SW480 (cell line): ENCODE results near the gene SERPINA6.
"Not testable (repeated sequence)": the region's sequence is repeated elsewhere in the genome, so short reads cannot be mapped to it uniquely, and the experiment has no call there.

Experiments
- DNase-seq: peaks from one replicate; pipeline ENCODE4 v3.0.0-alpha.2; 2016; ENCODE audit warnings: low spot score

SERPINA6 gene

DNA sequence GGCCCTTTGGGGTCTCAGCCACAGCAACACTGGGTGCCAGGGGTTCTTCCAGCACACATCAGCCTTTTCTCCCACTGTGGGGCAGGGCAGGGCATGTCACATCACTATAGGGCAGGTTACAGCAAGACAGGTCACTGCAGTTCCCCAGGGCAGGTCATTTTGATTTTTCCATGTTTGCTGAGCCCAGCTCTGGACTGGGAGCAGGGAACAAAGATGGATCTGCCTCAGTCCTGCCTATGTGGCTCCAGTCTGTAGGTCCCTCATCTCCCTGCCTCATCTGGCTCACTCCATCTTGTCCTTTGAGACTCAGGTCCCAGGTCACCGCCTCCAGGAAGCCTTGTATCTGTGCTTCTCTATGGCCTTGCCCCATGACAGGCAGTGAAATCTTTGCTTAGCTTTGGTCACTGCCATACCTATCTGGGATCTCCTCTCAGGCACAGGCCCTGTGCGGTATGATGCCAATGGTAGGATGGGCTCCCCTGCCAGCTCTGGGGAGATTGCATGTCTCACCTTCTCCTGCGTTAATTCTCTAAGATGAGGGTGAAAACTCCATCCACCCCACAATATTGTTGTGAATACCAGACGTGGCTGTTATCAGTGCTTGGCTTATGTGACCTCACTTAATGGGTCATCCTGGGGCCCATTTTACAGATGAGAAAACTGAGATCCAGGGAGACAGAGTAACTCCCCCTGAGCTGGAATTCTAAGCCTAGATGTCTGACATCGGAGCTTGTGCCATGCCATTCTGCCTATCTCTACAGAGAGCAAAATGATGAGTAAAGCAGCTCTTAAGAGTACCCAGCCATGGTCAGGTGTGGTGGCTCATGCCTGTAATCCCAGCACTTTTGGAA is 1.5 kb downstream of the SERPINA6 start:
- no peak for DNase-seq

DNA sequence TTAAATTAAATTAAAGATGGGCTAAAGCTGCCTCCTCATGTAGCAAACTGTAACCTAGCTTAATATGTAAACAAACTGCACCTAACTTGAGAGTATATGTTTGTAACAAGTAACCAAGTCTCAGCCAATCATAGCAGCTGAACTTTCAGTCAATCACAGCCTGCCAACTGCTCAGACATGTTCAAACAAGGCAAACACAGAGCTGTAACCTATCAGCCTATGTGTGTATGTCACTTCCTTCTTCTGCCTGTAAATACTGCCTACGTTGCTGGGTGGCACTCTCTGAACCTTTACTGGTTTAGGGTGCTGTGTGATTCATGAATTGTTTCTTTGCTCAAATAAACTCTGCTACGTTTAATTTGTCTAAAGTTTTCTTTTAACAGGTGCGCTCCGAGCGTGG is 2.9 kb downstream of the SERPINA6 start:
- peak; percentile 53 for DNase-seq

DNA sequence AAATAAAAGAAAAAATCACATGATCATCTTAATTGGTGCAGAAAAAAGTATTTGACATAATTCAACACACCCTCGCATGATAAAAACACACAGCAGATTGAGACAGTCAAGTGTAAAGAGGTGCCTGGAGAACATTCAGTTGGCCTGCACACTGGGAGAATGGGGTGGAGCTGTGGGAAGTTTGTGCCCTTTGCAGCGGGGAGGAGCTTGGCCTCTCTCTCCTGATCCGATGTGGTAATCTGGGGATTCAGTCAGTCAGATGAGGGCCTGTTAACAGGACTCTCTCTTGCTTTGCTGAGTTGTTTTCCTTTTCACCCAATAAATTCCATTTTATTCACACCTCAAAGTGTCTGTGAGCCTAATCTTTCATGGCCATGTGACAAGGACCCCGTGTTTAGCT is 5.9 kb downstream of the SERPINA6 start:
- no peak for DNase-seq

DNA sequence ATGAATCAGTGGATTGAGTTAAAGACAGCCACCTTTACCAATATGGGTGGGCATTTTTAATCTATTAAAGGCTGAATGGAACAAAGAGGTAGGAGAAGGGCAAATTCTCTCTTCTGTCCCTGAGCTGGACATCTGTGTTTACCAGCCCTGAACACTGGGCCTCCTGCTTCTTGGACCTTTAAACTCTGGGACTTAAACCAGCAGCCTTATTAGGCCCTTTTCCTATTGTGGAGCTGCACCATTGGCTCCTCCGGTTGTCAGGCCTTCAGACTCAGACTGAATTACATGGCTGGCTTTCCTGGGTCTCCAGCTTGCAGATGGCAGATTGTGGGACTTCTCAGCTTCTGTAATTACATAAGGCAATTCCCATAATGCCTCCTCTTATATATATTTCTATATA is 6.4 kb downstream of the SERPINA6 start:
- DNase-seq, result no peak

DNA sequence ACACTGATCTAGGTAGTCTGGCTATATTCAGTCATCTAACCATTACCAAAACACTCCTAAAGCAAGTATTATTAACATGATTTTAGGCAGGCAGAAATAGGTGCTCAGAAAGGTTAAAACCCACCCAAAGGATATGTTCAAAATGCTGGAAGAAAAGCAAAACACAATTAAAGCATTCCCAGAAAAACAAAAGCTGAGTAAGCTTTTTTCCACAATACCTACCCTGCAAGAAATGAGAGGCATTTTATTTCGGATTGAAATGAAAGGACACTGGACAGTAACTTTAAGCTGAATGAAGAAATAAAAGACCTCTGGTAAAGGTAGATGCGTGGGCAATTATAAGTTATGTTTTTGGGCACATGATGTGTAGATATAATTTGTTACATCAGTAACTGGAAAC is 8.2 kb downstream of the SERPINA6 start:
- DNase-seq, result no peak

DNA sequence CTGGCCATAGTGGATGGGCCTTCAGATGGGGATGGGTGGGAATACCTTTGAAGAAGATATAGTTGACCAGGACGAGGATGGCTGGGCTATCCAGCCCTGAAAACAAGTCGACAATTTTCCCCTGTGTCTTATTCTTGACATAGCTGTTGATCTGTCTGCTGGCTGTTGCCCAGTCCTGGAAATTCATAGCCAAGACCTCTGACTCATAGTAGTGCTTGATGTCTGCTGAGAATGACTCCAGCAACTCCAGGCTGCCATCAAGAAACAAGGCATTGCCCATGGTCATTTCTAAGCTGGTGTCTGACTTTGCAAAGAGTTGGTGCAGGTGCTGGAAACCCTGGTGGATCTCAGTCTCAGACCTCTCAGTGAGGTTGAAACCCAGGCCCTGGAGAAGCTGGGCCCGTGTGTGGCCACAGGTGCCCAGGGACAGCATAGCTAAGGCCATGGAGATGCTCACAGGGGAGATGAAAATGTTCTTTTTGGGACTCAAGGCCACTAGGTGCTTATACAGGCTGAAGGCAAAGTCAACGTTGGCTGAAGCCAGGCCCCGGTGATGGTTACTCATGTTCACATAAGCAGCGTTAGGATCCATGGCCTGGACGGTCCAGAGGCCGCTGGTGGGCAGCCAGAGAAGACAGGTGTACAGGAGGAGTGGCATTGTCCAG is 9.0 kb downstream of the SERPINA6 start:
- no peak for DNase-seq

DNA sequence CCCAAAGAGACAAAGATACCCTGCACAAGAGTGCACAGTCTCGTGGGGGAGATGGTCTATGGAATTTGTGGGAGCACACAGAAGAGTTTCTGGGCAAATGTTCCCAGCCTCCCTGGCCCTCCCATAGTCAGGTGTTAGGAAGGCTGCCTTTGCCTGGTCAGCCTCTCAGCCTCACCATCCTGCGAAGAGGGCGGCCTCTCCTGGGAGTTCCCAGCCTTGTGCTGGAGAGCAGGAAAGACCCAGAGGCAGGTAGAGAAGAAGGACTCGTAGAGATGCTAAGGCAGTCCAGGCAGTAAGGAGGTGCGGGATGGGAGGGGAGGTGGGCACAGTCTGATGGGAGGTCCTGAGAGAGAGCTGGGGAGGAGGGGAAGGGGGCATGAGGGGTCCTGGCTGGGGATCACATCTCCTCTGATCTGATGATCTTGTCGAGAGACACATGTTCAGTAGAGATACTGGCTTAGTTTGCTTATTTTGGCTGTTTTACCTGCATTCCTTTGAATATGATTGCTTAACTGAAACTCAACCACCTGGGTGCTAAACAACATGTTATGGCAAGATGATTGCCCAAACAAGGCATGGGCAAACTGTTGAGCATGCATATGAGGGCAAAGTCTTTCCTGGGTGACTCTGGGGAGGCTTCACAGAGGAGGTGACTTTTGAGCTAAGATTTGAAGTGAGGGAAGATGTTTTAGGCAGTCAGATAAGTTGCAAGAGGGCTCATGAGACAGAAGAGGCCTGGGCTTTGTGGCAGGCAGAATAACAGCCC is 10.5 kb downstream of the SERPINA6 start:
- no peak for DNase-seq

DNA sequence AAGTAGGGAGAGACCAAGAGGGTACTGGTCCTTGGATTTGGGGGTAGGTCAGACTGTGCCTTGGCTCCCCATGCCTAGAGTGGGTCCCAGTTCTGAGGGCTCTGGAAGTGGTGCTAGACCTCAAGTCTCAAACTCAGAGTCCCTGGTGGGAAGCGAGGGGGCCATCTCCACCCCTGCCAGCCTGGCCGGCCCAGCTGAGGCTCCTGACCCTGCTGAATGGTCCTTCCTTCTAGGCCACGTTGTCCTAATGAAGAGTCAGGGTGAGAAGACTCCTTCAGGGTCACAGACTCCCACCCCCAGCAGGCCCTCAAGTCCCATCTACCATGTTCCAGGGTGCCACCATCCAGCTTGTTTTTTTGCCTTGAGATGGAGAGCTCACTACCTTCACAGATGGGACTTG is 12.9 kb downstream of the SERPINA6 start:
- DNase-seq, result no peak

DNA sequence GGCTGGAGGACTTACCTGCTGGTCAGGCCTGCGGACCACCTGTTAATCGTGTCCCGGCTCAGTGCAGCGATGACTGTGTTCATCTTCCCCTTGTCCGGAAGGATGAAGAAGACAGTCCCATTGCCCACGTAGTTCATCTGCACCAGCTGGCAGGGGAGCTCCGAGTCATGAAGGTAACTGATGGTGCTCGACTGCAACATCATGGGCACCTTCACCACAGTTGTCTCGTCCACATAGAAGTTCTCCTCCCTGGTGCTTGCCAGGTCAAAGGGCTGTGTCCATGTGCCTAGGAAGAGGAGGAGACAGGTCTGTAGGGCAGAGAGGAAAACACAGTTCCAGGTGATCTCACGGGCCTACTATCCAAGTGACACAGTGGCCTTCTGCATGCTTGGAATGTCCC is 13.4 kb downstream of the SERPINA6 start:
- DNase-seq, result no peak

DNA sequence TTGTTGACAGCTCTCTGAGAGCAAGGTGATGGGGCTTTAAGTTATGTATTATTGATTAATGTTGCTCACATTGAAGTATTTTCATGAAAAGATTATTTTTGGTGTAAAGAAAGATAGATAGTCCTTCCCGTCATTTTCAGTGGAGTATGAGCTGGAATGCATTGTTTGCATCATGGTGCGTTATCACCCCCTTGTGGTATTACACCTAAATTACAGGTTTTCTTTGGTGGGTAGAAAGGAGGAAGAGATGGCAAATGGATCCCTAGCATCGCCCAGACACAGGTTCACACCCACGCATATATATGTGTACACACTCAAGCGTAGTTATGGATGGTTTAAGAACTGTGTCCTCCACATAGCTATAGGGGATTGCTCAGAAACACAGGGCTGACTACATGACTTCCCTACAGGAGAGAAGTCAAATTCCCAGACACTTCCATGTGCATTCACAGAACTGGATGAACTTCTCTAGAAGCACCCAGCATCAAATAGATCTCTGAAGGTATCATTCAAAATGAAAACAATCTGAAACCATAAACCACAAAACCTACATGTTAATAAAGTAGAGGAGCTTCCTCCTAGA is 15.6 kb downstream of the SERPINA6 start:
- DNase-seq, result peak; percentile 13

DNA sequence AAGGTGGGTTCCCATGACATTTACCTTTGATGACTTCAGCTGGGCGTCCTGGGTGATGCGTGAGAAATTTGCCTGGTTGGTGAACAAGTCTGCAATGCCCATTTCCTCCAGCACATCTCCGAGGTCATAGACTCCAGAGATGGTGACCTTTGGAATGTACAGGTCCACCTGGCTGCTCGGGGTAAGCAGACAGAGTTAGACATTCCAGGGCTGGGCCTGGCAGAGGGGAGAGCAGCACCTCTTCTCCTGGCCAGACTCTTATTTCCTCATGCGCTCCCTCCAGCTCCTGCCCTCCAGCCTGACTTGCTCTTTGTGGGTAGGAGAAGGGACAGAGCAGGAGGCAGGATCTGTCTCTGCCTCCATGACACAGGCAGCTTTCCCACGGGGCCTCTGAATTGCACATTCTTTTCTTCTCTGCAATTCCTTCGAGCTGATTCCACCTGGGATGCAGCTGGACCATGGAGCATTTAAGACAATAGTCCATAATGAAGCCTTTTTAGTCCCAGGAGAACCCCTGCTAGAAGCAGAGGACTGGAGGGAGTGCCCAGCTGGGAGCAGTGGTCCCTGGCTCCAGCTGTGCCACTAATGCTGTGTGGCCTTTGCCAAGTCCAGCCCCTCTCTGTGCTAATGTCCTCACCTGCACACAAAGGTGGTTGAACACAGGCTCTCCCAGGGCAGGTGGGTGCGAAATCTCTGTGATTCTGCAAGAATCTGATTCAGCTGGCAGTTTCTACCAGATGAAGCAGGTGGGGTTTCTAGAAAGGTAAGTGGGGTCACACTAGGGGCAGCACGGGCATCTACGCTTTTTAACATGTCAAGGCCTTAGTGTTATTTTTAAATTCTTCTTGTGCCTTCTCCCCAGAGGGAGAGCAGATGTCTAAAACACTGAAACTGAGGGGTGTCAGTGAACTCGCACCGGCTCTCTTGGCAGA is 16.8 kb downstream of the SERPINA6 start:
- DNase-seq, result no peak

DNA sequence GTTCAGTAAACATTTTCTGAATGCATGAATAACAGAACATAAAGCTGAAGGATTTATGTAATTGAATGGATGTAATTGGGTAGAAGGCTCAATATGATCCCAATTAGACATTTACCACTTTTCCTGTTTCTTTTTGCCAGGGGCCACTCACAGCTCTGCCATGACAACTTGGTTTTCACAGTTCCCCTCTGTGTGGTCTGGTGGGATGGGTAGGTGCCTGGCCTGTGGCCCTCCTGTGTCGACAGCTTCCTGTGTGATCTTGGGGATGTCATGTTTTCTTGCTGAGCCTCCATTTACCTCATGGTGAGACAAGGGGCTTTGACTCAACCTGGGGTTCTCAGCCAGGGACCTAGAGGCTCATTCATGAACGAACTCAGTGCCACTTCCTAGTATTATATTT is 17.5 kb downstream of the SERPINA6 start:
- no peak for DNase-seq

DNA sequence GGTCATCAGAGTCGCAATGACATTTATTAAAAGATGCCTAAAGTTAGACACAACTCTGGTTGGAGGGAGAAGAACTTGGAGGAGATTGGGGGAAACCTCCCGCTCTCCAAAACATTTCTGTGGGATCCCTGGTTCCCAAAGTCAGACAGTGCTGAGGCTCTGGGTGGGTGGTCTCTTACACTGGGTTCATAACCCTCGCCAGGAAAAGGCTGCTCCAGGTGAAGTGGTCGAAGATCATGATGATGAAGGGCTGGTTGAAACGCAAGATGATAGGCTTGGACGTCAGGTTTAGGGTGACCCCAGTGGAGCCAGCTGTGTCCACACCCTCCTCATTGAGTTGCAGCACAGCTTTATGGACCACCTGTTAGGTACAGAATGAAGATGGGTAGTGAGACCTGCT is 18.9 kb downstream of the SERPINA6 start:
- no peak for DNase-seq

DNA sequence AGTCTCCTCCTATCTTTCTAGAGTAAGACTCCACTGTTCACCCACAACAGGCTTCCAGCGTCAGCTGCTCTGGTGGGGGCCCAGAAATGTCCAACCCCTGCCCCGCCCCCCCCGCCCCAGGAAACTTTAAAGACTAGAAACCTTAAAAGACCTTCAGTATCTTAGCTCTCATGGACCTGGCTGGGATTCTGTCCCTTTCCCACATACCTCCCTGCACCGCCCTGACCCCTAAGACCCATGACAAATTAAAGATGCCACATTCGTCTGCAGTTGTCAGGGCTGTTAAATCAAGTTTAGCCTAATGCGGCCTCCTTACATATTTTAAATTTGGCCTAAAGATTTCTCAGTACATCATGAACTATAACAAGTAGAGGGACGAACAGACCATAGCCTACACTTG is 20.0 kb downstream of the SERPINA6 start:
- DNase-seq, result no peak

DNA sequence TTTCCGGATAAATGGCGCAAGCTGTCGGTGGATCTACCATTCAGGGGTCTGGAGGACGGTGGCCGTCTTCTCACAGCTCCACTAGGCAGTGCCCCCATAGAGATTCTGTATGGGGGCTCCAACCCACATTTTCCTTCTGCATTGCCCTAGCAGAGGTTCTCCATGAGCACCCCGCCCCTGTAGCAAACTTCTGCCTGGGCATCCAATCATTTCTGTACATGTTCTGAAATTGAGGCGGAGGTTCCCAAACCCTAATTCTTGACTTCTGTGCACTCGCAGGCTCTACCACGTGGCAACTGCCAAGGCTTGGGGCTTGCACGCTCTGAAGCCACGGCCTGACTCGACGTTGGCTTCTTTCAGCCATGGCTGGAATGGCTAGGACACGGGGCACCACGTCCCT is 25.0 kb downstream of the SERPINA6 start:
- no peak for DNase-seq

DNA sequence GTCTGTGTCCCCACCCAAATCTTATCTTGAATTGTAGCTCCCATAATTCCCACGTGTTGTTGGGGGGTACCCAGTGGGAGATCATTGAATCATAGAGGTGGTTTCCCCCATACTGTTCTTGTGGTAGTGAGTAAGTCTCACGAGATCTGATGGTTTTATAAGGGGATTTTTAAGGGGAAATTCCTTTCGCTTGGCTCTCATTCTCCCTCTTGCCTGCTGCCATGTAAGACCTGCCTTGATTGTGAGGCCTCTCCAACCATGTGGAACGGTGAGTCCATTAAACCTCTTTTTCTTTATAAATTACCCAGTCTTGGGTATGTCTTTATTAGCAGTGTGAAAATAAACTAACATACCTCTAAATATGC is 27.0 kb downstream of the SERPINA6 start:
- DNase-seq, result not testable (repeated sequence)

DNA sequence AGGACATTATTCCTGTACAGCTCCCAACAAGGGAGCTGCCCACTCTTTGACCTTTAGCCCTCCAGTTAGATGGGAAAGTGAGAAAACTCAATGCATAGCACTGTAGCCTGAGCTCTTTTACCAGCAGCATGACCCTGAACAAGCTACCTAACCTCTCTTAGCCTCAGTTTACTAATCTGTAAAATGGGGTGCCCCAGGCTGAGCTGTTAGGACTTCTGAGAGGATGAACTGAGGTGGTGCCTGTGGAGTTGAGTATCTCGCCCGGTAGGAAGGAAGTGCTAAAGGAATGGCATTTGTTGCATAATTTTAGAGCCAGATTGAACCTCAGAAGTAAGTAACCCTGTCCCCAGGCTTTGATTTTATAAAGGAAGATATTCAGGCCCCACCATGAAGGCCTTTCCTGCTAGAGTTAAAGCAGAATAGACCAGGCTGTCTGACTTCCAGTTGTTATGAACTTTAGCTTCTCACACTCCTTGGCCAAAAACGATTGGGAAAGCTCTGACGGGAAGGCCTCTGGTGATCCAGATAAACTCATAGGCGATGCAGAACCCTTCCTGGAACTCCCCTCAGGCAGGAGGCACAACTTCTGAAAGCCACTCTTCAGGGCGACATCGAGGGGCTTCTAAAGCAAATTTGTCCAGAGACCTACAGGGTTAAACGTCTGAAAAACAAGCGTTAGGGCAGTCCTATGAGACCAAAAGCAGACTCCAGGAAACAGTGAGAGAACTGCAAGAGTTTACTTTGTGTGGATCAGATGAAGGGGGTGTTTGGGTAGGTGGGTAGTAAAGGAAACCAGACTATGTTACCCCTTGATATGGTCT is 27.6 kb downstream of the SERPINA6 start:
- no peak for DNase-seq

DNA sequence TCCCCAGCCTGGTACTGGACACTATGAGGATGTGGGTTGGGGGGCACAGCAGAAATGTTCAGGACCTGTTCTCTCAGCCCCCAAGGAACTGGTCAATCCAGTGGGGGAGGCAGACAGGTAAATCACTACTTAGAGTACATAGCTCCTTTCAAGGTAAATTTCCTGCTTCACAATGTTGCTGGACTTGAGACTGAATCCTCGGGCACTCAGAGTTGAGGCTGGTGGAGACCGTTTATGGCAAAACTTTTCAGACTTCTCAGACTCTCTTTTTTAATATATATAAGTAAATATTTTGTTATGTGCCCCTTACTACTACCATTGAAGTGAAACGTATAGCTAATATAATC is 29.6 kb downstream of the SERPINA6 start:
- DNase-seq, result no peak

DNA sequence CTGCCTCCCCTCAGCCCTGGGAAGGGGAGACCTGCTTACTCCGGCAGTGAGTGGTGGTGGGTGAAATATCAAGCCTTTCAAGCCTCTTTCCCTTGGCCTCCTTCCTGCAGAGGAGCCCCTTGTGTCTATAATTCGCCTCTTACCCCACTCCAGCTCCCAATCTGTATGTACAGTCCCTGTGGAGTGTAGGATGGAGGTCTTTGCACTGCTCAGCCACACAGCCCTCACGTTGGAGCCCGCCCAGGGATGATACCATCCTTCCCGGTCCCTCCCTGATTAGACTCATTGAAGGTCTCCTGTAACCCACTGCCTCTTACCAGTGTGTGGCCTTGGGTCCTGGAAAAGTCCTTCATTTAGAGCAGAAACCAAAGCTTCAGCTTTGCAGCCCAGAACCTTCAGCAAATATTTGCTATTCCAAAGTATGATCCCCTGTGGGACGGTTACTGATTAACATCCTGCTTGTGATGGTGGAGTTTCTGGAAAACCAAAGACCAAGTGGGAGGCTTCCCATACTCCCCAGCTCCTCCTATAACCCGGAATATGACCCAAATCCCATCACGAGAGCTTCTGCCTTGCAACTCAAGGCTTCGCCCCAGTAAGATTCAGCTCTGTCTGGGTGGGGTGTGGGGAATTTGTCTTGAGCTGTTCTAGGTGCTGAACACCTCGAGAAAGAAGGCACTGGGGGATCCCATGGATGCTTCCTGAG is 30.1 kb downstream of the SERPINA6 start, which contains the start of gene SERPINA10:
Gene SERPINA10, minus strand, starts transcription at position 397 of the 706 bp plus-strand sequence. CDS start 2,675 bp downstream, outside the sequence.
- DNase-seq, result no peak

DNA sequence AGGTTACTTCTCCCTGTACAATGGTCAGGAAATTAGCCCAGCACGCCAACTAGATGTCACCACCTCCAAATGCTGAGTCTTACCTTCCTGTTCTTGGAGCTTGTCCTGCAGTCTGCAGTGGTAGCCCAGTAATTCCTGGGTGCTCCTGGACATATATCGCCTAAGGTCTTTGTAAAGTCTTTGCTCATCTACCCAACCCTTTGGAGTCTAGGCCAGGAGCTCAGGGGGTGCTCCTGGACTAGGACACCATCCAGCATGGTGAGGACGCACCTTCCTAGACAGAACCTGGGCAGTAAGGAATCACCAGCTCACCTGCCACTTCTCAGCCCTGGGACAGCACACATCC is 30.6 kb downstream of the SERPINA6 start:
- DNase-seq, result no peak
